ENCODE data around the gene C19orf67. TPM values are rescaled to one million over a fixed set of nuclear protein-coding genes. Genes with fewer than 3 reads are reported as not detected.
A peak's percentile ranks its signal among the peaks of the same experiment; 100 is the strongest.

The C19orf67 gene
- total RNA-seq, 4 donors from 2014 or later = not detected

DNA sequence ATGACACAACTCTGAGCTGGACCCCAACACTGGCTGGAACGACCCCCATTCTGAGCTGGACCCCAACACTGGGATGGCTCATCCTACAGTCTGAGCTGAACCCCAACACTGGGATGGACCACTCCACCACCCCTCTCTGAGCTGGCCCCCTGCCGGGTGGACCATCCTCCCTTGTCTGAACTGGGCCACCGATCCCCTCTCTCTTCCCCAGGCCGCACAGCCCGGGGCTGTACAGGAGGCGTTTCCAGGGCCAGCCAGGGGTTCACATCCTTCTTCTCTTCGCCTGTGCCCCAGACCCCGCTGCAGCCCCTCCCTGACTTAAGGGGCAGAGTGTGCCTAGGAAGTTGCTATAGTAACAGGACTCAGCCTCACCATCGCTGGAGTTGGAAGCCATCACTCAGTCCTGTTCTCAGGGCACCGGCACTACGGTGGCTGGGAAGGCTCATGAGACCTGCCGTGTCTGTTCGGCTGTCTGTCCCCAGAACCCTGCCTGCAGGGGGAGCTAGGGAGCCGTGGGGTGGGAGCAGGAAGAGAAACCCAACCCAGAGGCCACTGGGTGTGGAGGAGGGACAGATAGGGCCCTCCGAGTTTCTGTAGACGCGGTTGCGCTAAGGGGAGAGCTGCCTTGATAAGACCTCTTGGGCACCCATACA, 28.3 kb upstream of the C19orf67 start:
- DNase-seq (ENCODE audit: low spot score in 2 of 2) = no peak
- 88% methylated on average over 12 of the region's 18 CpGs for WGBS
- Histone ChIP-seq H3K27me3 (no peaks in the 10 kb centered on the region), H3K9me3 (no peaks in the 10 kb centered on the region), H3K27ac (peak overlapping the region; percentile 80), H3K4me1 (peaks cover 59% of the 10 kb centered on the region), H3K4me3 (no peak overlapping the region), H3K36me3 (no peaks in the 10 kb centered on the region)
- TF ChIP-seq, protein P1, sequence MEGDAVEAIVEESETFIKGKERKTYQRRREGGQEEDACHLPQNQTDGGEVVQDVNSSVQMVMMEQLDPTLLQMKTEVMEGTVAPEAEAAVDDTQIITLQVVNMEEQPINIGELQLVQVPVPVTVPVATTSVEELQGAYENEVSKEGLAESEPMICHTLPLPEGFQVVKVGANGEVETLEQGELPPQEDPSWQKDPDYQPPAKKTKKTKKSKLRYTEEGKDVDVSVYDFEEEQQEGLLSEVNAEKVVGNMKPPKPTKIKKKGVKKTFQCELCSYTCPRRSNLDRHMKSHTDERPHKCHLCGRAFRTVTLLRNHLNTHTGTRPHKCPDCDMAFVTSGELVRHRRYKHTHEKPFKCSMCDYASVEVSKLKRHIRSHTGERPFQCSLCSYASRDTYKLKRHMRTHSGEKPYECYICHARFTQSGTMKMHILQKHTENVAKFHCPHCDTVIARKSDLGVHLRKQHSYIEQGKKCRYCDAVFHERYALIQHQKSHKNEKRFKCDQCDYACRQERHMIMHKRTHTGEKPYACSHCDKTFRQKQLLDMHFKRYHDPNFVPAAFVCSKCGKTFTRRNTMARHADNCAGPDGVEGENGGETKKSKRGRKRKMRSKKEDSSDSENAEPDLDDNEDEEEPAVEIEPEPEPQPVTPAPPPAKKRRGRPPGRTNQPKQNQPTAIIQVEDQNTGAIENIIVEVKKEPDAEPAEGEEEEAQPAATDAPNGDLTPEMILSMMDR (IDR thresholded peaks at IDR 0.05) = no peak
- TF ChIP-seq POLR2AphosphoS5 (IDR thresholded peaks at IDR 0.05) = no peak
- no peak for TF ChIP-seq EP300 (IDR thresholded peaks at IDR 0.05)
- no peak for TF ChIP-seq POLR2A (IDR thresholded peaks at IDR 0.05)

DNA sequence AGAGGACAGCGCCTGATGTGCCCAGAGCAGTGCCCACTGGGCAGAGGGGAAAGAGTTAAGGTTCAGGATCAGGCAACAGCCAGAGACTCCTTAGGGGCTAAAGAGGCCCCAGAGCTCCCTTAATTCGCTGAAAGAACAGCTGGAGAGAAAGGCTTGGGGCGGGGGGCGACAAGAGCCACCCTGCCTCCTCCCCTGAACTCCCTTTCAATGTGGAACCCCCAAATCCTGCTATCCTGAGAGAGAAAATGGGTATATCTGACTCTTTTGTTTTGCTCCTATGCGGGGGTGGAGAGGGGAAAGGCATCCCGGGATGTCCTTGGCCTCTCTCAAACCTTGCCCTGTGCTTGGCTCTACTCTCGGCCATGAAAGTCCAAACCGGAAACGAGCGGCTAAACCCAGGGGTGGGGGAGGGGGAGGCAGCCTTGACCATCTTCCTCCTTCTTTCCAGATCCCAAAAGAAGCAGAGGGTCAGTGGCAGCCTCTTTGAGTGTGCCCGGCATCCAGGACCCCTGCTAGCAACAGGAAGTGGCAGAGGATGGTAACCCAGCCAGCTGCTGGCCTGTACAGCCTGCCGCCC, 27.3 kb upstream of the C19orf67 start:
- no peak for TF ChIP-seq EP300 (IDR thresholded peaks at IDR 0.05)
- WGBS = 36% methylated on average over 10 of the region's 12 CpGs
- Histone ChIP-seq H3K27ac (peak overlapping the region; percentile 80), H3K4me1 (peaks cover 53% of the 10 kb centered on the region), H3K36me3 (no peaks in the 10 kb centered on the region), H3K4me3 (peak overlapping the region; percentile 28), H3K9me3 (no peaks in the 10 kb centered on the region), H3K27me3 (no peaks in the 10 kb centered on the region)
- DNase-seq (ENCODE audit: low spot score in 2 of 2) = peak in 1 of 2 donors; percentile 70

DNA sequence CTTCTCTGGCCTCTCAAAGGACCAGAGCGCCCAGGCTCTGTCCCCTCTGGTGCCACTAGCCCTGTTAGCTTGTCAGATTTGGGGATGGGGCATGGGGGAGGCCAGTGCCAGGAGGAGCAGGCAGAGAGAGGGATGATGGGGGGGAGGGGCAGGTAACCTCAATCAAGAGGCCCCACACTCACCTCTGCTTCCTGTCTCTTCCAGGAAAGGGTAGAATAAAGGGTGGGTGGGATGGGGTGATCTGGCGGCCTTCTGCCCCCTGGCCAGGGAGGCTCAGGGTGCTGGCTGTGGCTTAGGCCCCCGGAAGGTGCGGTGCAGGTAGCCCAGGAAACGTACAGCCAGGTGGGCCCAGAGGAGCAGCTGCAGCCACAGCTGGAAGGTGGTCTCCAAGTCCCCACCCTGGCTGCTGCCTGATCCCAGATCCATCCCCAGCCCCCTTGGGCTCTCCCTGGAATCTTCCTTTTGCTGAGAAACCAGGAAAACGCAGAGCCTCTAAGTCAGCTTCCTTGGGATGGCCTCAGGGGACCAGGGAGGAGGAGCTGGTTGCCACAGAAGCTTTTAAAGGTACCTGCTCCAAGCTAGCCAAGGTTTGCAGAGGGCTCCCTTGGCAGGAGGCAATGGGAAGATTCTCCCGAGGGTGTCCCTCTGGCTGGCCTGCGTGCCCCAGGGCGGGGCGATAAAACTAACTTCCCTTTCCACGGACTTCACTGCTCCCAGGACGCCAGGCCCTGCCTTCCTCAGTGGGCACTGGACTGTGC, 26.6 kb upstream of the C19orf67 start:
- peaks cover 53% of the 10 kb centered on the region for H3K4me1 ChIP-seq
- H3K27ac ChIP-seq = peak overlapping the region; percentile 80
- peak overlapping the region; percentile 28 for H3K4me3 ChIP-seq
- H3K9me3 ChIP-seq = no peaks in the 10 kb centered on the region
- peaks cover 6% of the 10 kb centered on the region for H3K36me3 ChIP-seq
- peak in 1 of 2 donors; percentile 69 for DNase-seq (ENCODE audit: low spot score in 2 of 2)
- no peaks in the 10 kb centered on the region for H3K27me3 ChIP-seq
- WGBS = 51% methylated on average over 5 of the region's 12 CpGs
- TF ChIP-seq POLR2A (IDR thresholded peaks at IDR 0.05) (no peak), EP300 (IDR thresholded peaks at IDR 0.05) (no peak), POLR2AphosphoS5 (IDR thresholded peaks at IDR 0.05) (no peak)
- TF ChIP-seq, protein P1 (IDR thresholded peaks at IDR 0.05) = no peak

DNA sequence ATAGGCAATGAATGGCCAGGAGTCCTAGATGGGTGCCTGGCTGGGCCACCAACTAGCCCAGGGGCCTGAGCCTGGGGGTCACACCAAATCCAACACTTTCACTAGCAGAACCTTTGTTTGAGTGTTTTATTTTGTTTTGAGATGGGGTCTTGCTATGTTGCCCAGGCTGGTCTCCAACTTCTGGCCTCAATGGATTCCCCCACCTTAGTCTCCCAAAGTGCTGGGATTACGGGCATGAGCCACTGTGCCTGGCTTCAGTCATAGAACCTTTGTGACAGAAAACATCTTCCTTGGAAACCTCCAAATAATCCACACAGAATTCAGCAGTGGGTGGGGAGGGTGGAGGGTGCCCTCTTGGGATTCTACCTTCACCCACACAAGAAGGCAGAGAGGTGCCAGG, 25.9 kb upstream of the C19orf67 start:
- TF ChIP-seq POLR2AphosphoS5 (IDR thresholded peaks at IDR 0.05) (no peak), POLR2A (IDR thresholded peaks at IDR 0.05) (no peak), EP300 (IDR thresholded peaks at IDR 0.05) (no peak)
- TF ChIP-seq, protein P1 (IDR thresholded peaks at IDR 0.05) = no peak
- Histone ChIP-seq H3K27ac (no peak overlapping the region), H3K4me3 (no peak overlapping the region), H3K36me3 (peaks cover 14% of the 10 kb centered on the region), H3K9me3 (no peaks in the 10 kb centered on the region), H3K4me1 (peaks cover 46% of the 10 kb centered on the region), H3K27me3 (no peaks in the 10 kb centered on the region)
- no peak for DNase-seq (ENCODE audit: low spot score in 2 of 2)
- WGBS = 100% methylated on average over 1 of the region's 1 CpG

DNA sequence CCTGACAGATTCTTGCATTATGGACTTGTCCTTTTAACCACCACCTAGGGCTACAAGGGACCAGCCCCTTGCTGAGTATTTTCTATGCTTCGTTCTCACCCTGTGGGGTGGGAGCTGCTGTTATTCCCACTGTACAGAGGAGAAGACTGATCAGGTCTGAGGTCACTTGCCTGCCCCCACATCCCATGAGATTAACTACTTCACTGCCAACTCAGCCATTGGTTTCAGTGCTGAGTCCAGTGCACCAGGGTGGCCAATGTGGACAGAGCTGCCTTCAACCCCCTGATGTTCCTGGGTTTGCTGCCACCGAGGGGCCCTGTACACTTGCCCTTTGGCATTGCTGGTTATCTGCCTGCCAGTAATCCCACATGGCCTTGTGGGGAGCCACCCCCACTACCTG, 25.1 kb upstream of the C19orf67 start:
- Histone ChIP-seq H3K4me1 (peaks cover 38% of the 10 kb centered on the region), H3K27ac (no peak overlapping the region), H3K27me3 (no peaks in the 10 kb centered on the region), H3K4me3 (no peak overlapping the region), H3K9me3 (no peaks in the 10 kb centered on the region), H3K36me3 (peaks cover 22% of the 10 kb centered on the region)
- DNase-seq (ENCODE audit: low spot score in 2 of 2) = no peak
- no peak for TF ChIP-seq POLR2A (IDR thresholded peaks at IDR 0.05)
- TF ChIP-seq, protein P1 (IDR thresholded peaks at IDR 0.05) = no peak
- no peak for TF ChIP-seq EP300 (IDR thresholded peaks at IDR 0.05)
- TF ChIP-seq POLR2AphosphoS5 (IDR thresholded peaks at IDR 0.05) = no peak
- 72% methylated on average over 2 of the region's 2 CpGs for WGBS
